ENCODE data around the gene MT1E. TPM values are rescaled to one million over a fixed set of nuclear protein-coding genes. Genes with fewer than 3 reads are reported as not detected.
A peak's percentile ranks its signal among the peaks of the same experiment; 100 is the strongest.

Gene MT1E
- total RNA-seq, 2 donors from 2014 or later, result 106 to 214 TPM

DNA sequence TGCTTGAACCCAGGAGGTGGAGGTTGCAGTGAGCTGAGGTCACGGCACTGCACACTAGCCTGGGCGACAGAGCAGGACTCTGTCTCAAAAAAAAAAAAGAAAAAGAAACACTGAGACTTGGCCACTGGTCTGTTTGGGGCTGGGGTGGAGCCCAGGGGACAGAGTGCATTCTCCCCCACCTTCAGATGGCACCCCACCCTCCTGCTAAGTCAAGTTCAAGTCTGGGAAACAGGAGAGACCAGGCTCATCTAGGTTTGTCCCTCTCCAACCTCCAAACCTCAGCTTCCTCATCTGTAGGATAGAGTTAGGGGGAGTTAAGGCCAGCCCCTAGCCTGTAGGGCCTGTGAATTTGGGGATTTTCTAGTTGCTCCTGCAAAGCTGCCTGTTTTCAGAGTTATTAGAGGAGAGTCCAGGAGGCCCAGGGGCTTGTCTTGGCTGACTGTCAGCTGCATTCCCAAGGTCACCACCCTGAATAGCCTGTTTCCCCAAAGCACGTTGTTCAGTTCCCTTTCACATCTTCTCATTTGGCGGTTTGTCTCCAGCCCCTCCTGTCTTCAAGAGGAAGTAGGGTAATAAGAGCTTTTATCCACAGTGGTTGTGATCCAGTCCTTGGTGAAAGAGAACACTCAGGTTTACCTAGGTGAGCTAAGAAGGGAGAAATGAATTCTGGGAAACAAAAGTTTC lies 34.1 kb upstream of the MT1E start:
- no peak for ATAC-seq (ENCODE audit: insufficient number of reproducible peaks, low FRiP score, low read depth)
- no peaks in the 10 kb centered on the region for H3K36me3 ChIP-seq
- TF ChIP-seq, protein P1, sequence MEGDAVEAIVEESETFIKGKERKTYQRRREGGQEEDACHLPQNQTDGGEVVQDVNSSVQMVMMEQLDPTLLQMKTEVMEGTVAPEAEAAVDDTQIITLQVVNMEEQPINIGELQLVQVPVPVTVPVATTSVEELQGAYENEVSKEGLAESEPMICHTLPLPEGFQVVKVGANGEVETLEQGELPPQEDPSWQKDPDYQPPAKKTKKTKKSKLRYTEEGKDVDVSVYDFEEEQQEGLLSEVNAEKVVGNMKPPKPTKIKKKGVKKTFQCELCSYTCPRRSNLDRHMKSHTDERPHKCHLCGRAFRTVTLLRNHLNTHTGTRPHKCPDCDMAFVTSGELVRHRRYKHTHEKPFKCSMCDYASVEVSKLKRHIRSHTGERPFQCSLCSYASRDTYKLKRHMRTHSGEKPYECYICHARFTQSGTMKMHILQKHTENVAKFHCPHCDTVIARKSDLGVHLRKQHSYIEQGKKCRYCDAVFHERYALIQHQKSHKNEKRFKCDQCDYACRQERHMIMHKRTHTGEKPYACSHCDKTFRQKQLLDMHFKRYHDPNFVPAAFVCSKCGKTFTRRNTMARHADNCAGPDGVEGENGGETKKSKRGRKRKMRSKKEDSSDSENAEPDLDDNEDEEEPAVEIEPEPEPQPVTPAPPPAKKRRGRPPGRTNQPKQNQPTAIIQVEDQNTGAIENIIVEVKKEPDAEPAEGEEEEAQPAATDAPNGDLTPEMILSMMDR (IDR thresholded peaks at IDR 0.05), result no peak
- peaks cover 7 to 11% of the 10 kb centered on the region in 2 donors for H3K4me1 ChIP-seq (ENCODE audit: control insufficient read depth in 1 of 2, low read depth in 2 of 2)
- no peak overlapping the region for H3K4me3 ChIP-seq
- H3K27me3 ChIP-seq (replicated peaks; ENCODE audit: insufficient read depth), result peaks cover 11% of the 10 kb centered on the region
- H3K9me3 ChIP-seq, result no peaks in the 10 kb centered on the region
- no peak overlapping the region for H3K27ac ChIP-seq
- DNase-seq (ENCODE audit: low spot score), result no peak

DNA sequence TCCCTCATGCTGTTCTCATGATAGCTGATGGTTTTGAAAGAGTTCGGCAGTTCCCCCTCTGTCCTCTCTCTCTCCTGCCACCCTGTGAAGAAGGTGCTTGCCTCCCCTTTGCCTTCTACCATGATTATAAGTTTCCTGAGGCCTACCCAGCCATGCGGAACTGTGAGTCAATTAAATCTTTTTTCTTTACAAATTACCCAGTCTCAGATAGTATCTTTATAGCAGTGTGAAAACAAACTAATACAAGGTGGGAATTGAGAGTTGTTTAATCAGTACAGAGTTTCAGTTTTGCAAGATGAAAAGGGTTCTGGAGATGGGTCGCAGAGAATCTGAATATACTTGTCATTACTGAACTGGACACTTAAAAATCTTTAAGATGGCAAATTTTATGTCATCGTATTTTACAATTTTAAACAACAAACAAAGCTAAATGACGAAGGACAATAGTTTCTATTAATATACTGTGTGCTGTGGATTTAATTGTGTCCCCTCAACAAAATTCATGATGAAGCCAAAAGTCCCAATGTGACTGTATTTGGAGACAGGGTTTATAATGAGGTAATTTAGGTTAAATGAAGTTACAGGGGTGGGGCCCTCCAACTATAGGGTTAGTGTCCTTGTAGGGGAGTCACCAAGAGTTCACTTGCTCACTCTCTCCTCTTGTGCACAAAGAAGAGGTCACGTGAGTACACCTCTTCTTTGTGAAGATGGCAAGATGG lies 31.8 kb upstream of the MT1E start:
- Histone ChIP-seq H3K4me1 (ENCODE audit: control insufficient read depth in 1 of 2, low read depth in 2 of 2) (peaks cover 7 to 11% of the 10 kb centered on the region in 2 donors), H3K4me3 (no peak overlapping the region), H3K27me3 (replicated peaks; ENCODE audit: insufficient read depth) (peaks cover 4% of the 10 kb centered on the region), H3K27ac (no peak overlapping the region), H3K36me3 (no peaks in the 10 kb centered on the region), H3K9me3 (no peaks in the 10 kb centered on the region)
- no peak for ATAC-seq (ENCODE audit: insufficient number of reproducible peaks, low FRiP score, low read depth)
- TF ChIP-seq, protein P1 (IDR thresholded peaks at IDR 0.05), result no peak
- no peak for DNase-seq (ENCODE audit: low spot score)

DNA sequence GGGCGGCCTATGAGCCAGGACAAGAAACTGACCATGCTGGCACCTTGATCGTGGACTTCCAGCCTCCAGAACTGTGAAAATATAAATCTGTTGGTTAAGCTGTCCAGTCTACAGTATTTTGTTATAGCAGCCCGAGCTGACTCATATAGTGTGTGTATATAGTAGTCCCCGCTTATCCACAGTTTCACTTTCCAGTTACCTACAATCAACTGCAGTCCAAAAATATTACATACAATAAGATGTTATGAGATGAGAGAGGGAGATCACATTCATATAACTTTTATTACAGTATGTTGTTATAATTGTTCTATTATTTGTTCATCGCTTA lies 31.3 kb upstream of the MT1E start:
- H3K27me3 ChIP-seq (replicated peaks; ENCODE audit: insufficient read depth), result no peaks in the 10 kb centered on the region
- no peak overlapping the region for H3K4me3 ChIP-seq
- no peak for ATAC-seq (ENCODE audit: insufficient number of reproducible peaks, low FRiP score, low read depth)
- peaks cover 3 to 7% of the 10 kb centered on the region in 2 donors for H3K4me1 ChIP-seq (ENCODE audit: control insufficient read depth in 1 of 2, low read depth in 2 of 2)
- TF ChIP-seq, protein P1 (IDR thresholded peaks at IDR 0.05), result no peak
- H3K9me3 ChIP-seq, result no peaks in the 10 kb centered on the region
- no peak for DNase-seq (ENCODE audit: low spot score)
- no peak overlapping the region for H3K27ac ChIP-seq
- H3K36me3 ChIP-seq, result no peaks in the 10 kb centered on the region

DNA sequence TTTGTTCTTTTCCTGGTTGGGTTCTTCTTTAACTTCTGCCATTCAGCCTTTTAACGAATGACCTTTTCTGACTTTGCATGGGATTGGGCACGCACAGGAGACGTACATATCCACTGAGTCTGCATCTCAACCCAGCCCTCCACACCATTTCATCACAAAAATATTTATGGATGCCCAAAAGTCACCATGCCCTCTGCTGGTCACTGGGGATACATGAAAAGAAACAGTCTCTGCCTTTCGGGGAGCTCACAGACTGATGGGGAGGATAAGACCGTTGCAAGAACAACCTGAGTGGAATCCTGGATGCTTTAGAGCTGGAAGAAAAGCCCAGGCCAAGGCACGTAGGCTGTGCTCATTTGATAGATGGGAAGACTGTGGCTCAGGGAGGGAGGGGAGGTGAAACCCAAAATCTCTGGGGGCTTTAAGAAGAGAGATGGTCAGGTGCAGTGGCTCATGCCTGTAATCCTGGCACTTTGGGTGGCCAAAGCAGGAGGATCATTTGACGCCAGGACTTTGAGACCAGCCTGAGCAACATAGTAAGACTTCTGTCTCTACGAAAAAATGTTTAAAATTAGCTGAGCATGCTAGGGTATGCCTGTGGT lies 25.1 kb upstream of the MT1E start:
- TF ChIP-seq, protein P1 (IDR thresholded peaks at IDR 0.05), result peak; percentile 59
- ATAC-seq (ENCODE audit: insufficient number of reproducible peaks, low FRiP score, low read depth) (no peak), DNase-seq (ENCODE audit: low spot score) (no peak)
- no peak overlapping the region for H3K27ac ChIP-seq
- no peaks in the 10 kb centered on the region for H3K4me1 ChIP-seq (ENCODE audit: control insufficient read depth in 1 of 2, low read depth in 2 of 2)
- no peaks in the 10 kb centered on the region for H3K36me3 ChIP-seq
- H3K4me3 ChIP-seq, result no peak overlapping the region
- H3K27me3 ChIP-seq (replicated peaks; ENCODE audit: insufficient read depth), result no peaks in the 10 kb centered on the region
- H3K9me3 ChIP-seq, result no peaks in the 10 kb centered on the region

DNA sequence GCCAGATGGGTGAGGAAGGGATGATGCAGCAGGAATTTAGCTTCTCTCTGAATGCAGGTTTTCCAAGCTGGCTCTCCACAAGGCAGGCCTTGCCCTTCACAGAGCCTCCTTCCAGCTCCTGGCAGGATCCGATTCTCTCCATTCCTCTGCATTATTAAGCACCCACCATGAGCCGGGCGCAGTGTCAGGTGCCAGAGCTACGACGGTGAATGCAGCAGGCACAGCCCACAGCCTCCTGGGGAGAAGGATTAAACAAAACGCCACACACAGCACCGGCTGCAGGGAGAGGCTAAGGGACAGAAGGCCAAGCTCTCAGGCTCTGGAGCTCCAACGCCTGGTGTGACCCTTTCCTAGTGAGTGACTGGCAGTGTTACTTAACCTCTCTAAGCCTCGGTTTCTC lies 24.3 kb upstream of the MT1E start:
- TF ChIP-seq, protein P1 (IDR thresholded peaks at IDR 0.05), result no peak
- peaks cover 0 to 3% of the 10 kb centered on the region in 2 donors for H3K4me1 ChIP-seq (ENCODE audit: control insufficient read depth in 1 of 2, low read depth in 2 of 2)
- H3K4me3 ChIP-seq, result no peak overlapping the region
- H3K27me3 ChIP-seq (replicated peaks; ENCODE audit: insufficient read depth), result no peaks in the 10 kb centered on the region
- no peaks in the 10 kb centered on the region for H3K36me3 ChIP-seq
- ATAC-seq (ENCODE audit: insufficient number of reproducible peaks, low FRiP score, low read depth) (no peak), DNase-seq (ENCODE audit: low spot score) (no peak)
- no peak overlapping the region for H3K27ac ChIP-seq
- no peaks in the 10 kb centered on the region for H3K9me3 ChIP-seq
